Natural killer cell (primary cell): ENCODE measurements around the gene NXNL2. TPM values are rescaled to one million over a fixed set of nuclear protein-coding genes. Genes with fewer than 3 reads are reported as not detected.

ENCODE experiments used
- ATAC-seq, 3 donors: fragments of 150-1000 bp in 2 of 3; fragments of 200-7000 bp in 1 of 3; cut with Tn5 transposase; 1 replicate in 1 of 3; 2 replicates in 2 of 3; pipeline ENCODE4 v1.10.0; 2021; ENCODE audit warnings: mild to moderate bottlenecking in 2 of 3, moderate library complexity in 2 of 3
- DNase-seq, 2 donors: peaks; one replicate each; pipeline versions ENCODE4 v3.0.0 to v3.0.0-alpha.2; 2013 to 2021; ENCODE audit warnings: mixed read lengths in 1 of 2
- H3K27ac ChIP-seq: one replicate; pipeline ENCODE4 v1.5.1; 2013; ENCODE audit warnings: mild to moderate bottlenecking, low read length
- H3K27me3 ChIP-seq: one replicate; pipeline ENCODE4 v1.6.1; 2013; ENCODE audit warnings: low read length; ENCODE audit not compliant: control insufficient read depth, insufficient read depth
- H3K36me3 ChIP-seq: one replicate; pipeline ENCODE4 v1.6.1; 2013; ENCODE audit warnings: low read length; ENCODE audit not compliant: control insufficient read depth, insufficient read depth
- H3K4me1 ChIP-seq: one replicate; pipeline ENCODE4 v1.6.1; 2013; ENCODE audit warnings: low read length; ENCODE audit not compliant: control insufficient read depth, insufficient read depth
- H3K4me3 ChIP-seq: one replicate; pipeline ENCODE4 v1.5.1; 2013; ENCODE audit warnings: low read length
- H3K9me3 ChIP-seq: one replicate; pipeline ENCODE4 v1.6.1; 2013; ENCODE audit warnings: low read length; ENCODE audit not compliant: control insufficient read depth, insufficient read depth
- H3K27ac Mint-ChIP-seq, 2 donors: one replicate each; pipeline ENCODE4 v1.8.0; 2022; ENCODE audit warnings: mild to moderate bottlenecking in 2 of 2, mixed read lengths in 2 of 2, moderate library complexity in 1 of 2
- H3K27me3 Mint-ChIP-seq, 2 donors: one replicate each; pipeline ENCODE4 v1.8.0; 2022; ENCODE audit warnings: low read depth in 2 of 2, mixed read lengths in 2 of 2
- H3K36me3 Mint-ChIP-seq: one replicate; pipeline ENCODE4 v1.8.0; 2022; ENCODE audit warnings: mixed read lengths
- H3K4me1 Mint-ChIP-seq, 2 donors: one replicate each; pipeline ENCODE4 v1.8.0; 2022; ENCODE audit warnings: mixed read lengths in 2 of 2
- H3K4me3 Mint-ChIP-seq: one replicate; pipeline ENCODE4 v1.8.0; 2022; ENCODE audit warnings: mild to moderate bottlenecking, moderate library complexity, mixed read lengths
- H3K9me3 Mint-ChIP-seq, 2 donors: one replicate each; pipeline ENCODE4 v1.8.0; 2022; ENCODE audit warnings: mixed read lengths in 2 of 2
- CTCF ChIP-seq: fragments of 200-600 bp; IDR thresholded peaks from one replicate; pipeline ENCODE4 v1.8.0; 2022; ENCODE audit warnings: antibody characterized with exemption
- WGBS: methylation state at CpG from one replicate; pipeline ENCODE4 v1.1.7; 2013; ENCODE audit warnings: missing lambda C conversion rate; ENCODE audit not compliant: insufficient coverage; 5-methylcytosine and 5-hydroxymethylcytosine counted together
- intact Hi-C: fragments of 100-400 bp; cut with micrococcal nuclease; formaldehyde crosslinking; loops from one replicate; pipeline ENCODE4 v1.14.2; 2022
- total RNA-seq, 4 donors: library from RNA; stranded (reverse); fragments of 120-200 nt in 1 of 4; gene quantifications; one replicate each; pipeline versions ENCODE4 v1.2.3 to v1.2.4, GENCODE V29; 2013 to 2022

The NXNL2 gene
- total RNA-seq, 3 donors from 2014 or later (not counting 1 experiment from before 2014, with no cell fraction given) = not detected

- WGBS = 93% methylated on average over 18 of the region's 18 CpGs
- no peak overlapping the region for H3K4me3 ChIP-seq
- TF ChIP-seq CTCF = no peak
- Mint-ChIP-seq H3K27ac (no peak overlapping the region), H3K9me3 (peaks cover 0 to 3% of the 10 kb centered on the region in 2 donors), H3K27me3 (peaks cover 0 to 4% of the 10 kb centered on the region in 2 donors), H3K4me3 (no peak overlapping the region), H3K4me1 (peaks cover 0 to 7% of the 10 kb centered on the region in 2 donors), H3K36me3 (no peaks in the 10 kb centered on the region)
- no peaks in the 10 kb centered on the region for H3K4me1 ChIP-seq
- intact Hi-C loops = no loop called here
- ATAC-seq = no peak
- DNase-seq = no peak
- H3K9me3 ChIP-seq = no peaks in the 10 kb centered on the region
- no peak overlapping the region for H3K27ac ChIP-seq
- H3K27me3 ChIP-seq = no peaks in the 10 kb centered on the region
- no peaks in the 10 kb centered on the region for H3K36me3 ChIP-seq
Observed at GRCh38 chr9:88503081-88503844, 31.7 kb upstream of the NXNL2 start.

GRCh38 chr9:88503845-88504764 lies 30.9 kb upstream of the NXNL2 start:
- Mint-ChIP-seq H3K4me3 (no peak overlapping the region), H3K27me3 (peaks cover 0 to 4% of the 10 kb centered on the region in 2 donors), H3K4me1 (peaks cover 0 to 7% of the 10 kb centered on the region in 2 donors), H3K27ac (peak overlapping the region in 1 of 2 donors; percentile 1), H3K9me3 (peaks cover 0 to 3% of the 10 kb centered on the region in 2 donors), H3K36me3 (no peaks in the 10 kb centered on the region)
- Histone ChIP-seq H3K36me3 (no peaks in the 10 kb centered on the region), H3K27me3 (no peaks in the 10 kb centered on the region), H3K4me1 (no peaks in the 10 kb centered on the region), H3K27ac (no peak overlapping the region), H3K4me3 (no peak overlapping the region), H3K9me3 (no peaks in the 10 kb centered on the region)
- ATAC-seq (peak in 2 of 3 donors; percentile 29 to 46), DNase-seq (no peak)
- WGBS = 90% methylated on average over 17 of the region's 17 CpGs
- intact Hi-C loops = no loop called here
- no peak for TF ChIP-seq CTCF

- Mint-ChIP-seq H3K27me3 (peaks cover 0 to 9% of the 10 kb centered on the region in 2 donors), H3K4me3 (no peak overlapping the region), H3K36me3 (no peaks in the 10 kb centered on the region), H3K4me1 (peaks cover 0 to 7% of the 10 kb centered on the region in 2 donors), H3K27ac (no peak overlapping the region), H3K9me3 (peaks cover 0 to 3% of the 10 kb centered on the region in 2 donors)
- H3K36me3 ChIP-seq = no peaks in the 10 kb centered on the region
- no peaks in the 10 kb centered on the region for H3K9me3 ChIP-seq
- TF ChIP-seq CTCF = no peak
- no peak for ATAC-seq
- H3K4me1 ChIP-seq = no peaks in the 10 kb centered on the region
- no peaks in the 10 kb centered on the region for H3K27me3 ChIP-seq
- WGBS = no CpG with 5 or more reads among the region's 2 CpGs
- no peak overlapping the region for H3K4me3 ChIP-seq
- no peak for DNase-seq
- intact Hi-C loops = no loop called here
- H3K27ac ChIP-seq = no peak overlapping the region
Observed at GRCh38 chr9:88508326-88508725, 26.7 kb upstream of the NXNL2 start.
